ENCODE results near the gene SPRYD7.
"Not testable (repeated sequence)": the region's sequence is repeated elsewhere in the genome, so short reads cannot be mapped to it uniquely, and the experiment has no call there.

The SPRYD7 gene

DNA sequence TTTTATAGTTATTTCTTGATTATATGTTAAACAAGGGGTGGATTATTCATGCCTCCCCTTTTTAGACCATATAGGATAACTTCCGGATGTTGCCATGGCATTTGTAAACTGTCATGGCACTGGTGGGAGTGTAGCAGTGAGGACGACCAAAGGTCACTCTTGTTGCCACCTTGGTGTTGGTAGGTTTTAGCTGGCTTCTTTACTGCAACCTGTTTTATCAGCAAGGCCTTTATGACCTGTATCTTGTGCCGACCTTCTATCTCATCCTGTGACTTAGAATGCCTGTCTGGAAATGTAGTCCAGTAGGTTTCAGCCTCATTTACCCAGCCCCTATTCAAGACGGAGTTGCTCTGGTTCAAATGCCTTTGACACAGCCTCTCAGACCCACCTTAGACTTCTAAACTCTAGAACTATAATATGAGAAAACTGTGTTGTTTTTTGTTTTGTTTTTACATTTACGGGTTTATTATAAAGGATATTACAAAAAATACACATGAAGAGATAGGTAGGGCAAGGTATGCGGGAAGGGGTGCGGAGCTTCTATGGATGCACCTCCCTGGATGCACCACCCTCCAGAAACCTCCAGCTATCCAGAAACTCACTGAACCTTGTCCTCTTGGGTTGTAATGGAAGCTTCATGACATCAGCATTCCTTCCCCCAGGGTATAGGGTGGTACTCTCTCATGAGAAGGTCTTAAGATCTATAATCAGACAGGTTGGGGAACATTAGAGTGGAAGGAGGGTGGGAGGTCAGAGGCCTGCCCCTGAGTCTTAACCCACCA is 15.8 kb upstream of the SPRYD7 start:
- DNase-seq (ENCODE audit: insufficient read length, low spot score) (no peak), FAIRE-seq (no peak)
- TF ChIP-seq POLR2A (IDR thresholded peaks at IDR 0.05; ENCODE audit: low read depth, low read length), result no peak

DNA sequence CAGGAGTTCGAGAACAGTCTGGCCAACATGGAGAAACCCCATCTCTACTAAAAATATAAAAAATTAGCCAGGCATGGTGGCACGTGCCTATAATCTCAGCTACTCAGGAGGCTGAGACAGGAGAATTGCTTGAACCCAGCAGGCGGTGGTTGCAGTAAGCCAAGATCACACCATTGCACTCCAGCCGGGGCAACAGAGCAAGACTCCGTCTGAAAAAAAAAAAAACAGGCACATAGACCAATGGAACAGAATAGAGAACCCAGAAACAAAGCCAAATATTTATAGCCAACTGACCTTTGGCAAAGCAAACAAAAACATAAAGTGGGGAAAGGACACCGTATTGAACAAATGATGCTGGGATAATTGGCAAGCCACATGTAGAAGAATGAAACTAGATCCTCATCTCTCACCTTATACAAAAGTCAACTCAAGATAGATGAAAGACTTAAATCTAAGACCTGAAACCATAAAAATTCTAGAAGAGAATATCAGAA is 12.7 kb upstream of the SPRYD7 start:
- not testable (repeated sequence) for FAIRE-seq; DNase-seq (ENCODE audit: insufficient read length, low spot score)

DNA sequence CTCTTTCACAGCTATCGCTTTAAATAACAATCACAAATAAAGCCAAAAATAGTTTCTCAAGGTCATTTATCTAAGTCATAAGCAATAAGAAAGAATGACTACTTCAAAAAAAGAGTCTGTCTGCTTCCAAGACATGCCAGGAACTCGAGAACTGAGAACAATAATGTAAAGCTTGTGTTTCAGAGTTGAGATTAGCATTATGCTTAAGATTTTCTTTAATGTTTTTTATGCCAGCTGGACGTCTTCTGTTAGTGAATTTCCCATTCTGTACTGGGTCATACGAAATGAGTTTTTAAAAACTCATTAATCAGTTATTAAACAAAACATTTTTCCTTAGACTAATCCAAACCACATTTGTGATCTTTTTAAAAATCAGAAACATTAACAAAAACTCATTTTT is 3.2 kb upstream of the SPRYD7 start:
- no peak for FAIRE-seq
- TF ChIP-seq POLR2A (IDR thresholded peaks at IDR 0.05; ENCODE audit: low read depth, low read length), result no peak
- no peak for DNase-seq (ENCODE audit: insufficient read length, low spot score)

DNA sequence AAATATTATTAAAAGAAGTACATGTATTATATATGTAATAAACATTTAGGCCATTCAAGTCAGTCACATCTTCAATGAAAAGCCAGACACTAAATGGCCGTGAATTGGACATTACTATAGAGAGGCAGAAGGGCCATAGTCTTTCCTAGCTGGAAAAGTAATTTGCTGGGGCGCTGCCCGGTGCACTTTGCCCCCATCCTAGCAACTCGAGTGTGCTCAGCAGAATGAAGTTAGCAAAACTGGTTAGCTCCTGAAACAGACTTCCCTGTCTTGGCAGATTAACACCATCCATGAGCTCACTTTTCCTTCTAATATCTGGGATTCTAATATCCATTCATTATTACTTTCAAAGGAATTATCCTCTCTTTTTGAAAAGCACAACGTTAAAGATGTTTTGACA is 2.8 kb upstream of the SPRYD7 start:
- no peak for FAIRE-seq
- TF ChIP-seq POLR2A (IDR thresholded peaks at IDR 0.05; ENCODE audit: low read depth, low read length), result no peak

GRCh38 chr13:49938314-49938713 is 2.2 kb upstream of the SPRYD7 start:
- FAIRE-seq (no peak), DNase-seq (ENCODE audit: insufficient read length, low spot score) (no peak)
- no peak for TF ChIP-seq POLR2A (IDR thresholded peaks at IDR 0.05; ENCODE audit: low read depth, low read length)

More for the DNA sequence above, 2.8 kb upstream of the SPRYD7 start:
- DNase-seq (ENCODE audit: insufficient read length, low spot score), result no peak

GRCh38 chr13:49936968-49937273 is 781 bp upstream of the SPRYD7 start:
- FAIRE-seq, result no peak
- TF ChIP-seq POLR2A (IDR thresholded peaks at IDR 0.05; ENCODE audit: low read depth, low read length), result no peak
- no peak for DNase-seq (ENCODE audit: insufficient read length, low spot score)

GRCh38 chr13:49935171-49936074 is 717 bp downstream of the SPRYD7 start:
- peak; percentile 33; the same call in 1 of the 2 replicates for TF ChIP-seq POLR2A (IDR thresholded peaks at IDR 0.05; ENCODE audit: low read depth, low read length)
- FAIRE-seq, result peak; percentile 72
- peak; percentile 31 for DNase-seq (ENCODE audit: insufficient read length, low spot score)

- no peak for FAIRE-seq
- no peak for TF ChIP-seq POLR2A (IDR thresholded peaks at IDR 0.05; ENCODE audit: low read depth, low read length)
- no peak for DNase-seq (ENCODE audit: insufficient read length, low spot score)
These were observed 2.6 kb downstream of the SPRYD7 start for GRCh38 chr13:49933511-49933910.

DNA sequence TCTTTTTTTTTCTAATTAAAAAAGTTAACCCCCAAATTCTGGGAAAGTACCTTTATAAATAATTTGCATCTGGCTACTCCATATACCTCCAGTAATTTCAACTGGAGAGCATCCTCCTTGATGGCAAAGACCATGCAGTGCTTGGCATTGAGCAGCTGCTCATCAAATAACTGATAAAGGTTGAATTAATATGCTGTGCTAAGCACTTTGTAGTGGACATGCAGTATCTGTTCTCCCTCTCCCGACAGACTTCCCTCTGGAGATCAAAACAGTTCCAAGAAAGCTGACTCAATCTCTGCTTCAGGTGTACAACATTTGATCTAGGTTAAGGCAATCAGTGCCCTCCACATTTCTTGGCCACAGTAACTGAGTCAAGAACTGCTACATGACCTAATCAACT is 3.3 kb downstream of the SPRYD7 start:
- DNase-seq (ENCODE audit: insufficient read length, low spot score), result no peak
- no peak for TF ChIP-seq POLR2A (IDR thresholded peaks at IDR 0.05; ENCODE audit: low read depth, low read length)
- FAIRE-seq, result no peak

- no peak for TF ChIP-seq POLR2A (IDR thresholded peaks at IDR 0.05; ENCODE audit: low read depth, low read length)
- FAIRE-seq (no peak), DNase-seq (ENCODE audit: insufficient read length, low spot score) (no peak)
These were observed 4.1 kb downstream of the SPRYD7 start for GRCh38 chr13:49932066-49932465.

- DNase-seq (ENCODE audit: insufficient read length, low spot score), result no peak
- FAIRE-seq, result no peak
- no peak for TF ChIP-seq POLR2A (IDR thresholded peaks at IDR 0.05; ENCODE audit: low read depth, low read length)
These were observed 8.4 kb downstream of the SPRYD7 start for GRCh38 chr13:49927755-49928154.

DNA sequence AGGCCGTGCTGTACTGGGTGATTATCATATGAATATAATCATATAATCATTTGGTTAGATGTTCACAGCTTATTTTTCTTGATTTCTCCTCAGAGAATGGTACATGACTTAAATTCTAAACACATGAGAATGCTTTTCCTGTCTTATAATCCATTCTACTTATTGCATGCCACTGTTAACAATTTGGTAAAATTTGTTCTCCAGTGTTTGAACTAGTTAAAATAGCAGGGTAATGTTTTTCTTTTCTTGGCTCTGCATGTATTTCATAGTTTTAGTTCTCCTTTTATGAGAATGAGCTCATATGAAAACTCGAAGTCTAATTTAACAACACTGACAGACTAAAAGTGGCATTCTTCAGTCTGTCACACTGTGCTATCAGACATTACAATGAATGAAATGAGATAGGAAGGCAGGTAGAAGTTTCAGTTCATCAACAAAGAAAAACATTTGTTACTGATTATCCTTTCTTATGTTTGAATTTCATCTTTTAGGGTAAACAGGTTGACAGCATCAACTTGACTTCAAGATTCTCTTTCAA is 10.2 kb downstream of the SPRYD7 start:
- no peak for TF ChIP-seq POLR2A (IDR thresholded peaks at IDR 0.05; ENCODE audit: low read depth, low read length)
- no peak for DNase-seq (ENCODE audit: insufficient read length, low spot score)
- no peak for FAIRE-seq

- DNase-seq (ENCODE audit: insufficient read length, low spot score) (no peak), FAIRE-seq (no peak)
- no peak for TF ChIP-seq POLR2A (IDR thresholded peaks at IDR 0.05; ENCODE audit: low read depth, low read length)
These were observed 13.8 kb downstream of the SPRYD7 start for GRCh38 chr13:49922301-49922700.

GRCh38 chr13:49920969-49921368 is 15.2 kb downstream of the SPRYD7 start:
- not testable (repeated sequence) for DNase-seq (ENCODE audit: insufficient read length, low spot score); FAIRE-seq

- not testable (repeated sequence) for FAIRE-seq; DNase-seq (ENCODE audit: insufficient read length, low spot score)
These were observed 18.0 kb downstream of the SPRYD7 start for GRCh38 chr13:49918106-49918505.
